Central memory CD8-positive, alpha-beta T cell (primary cell): ENCODE measurements around the gene TMEM150B.
A peak's percentile ranks its signal among the peaks of the same experiment; 100 is the strongest.

Experiments
- ATAC-seq: fragments of 150-1000 bp; cut with Tn5 transposase; replicated peaks from 2 replicates; pipeline ENCODE4 v1.10.0; 2022; ENCODE audit warnings: mild to moderate bottlenecking, moderate FRiP score, moderate number of reproducible peaks; ENCODE audit not compliant: poor library complexity, severe bottlenecking; ENCODE audit errors: extremely low read depth
- DNase-seq, 2 donors: peaks; one replicate each; pipeline ENCODE4 v3.0.0; 2021; ENCODE audit warnings: low spot score in 2 of 2
- H3K27ac Mint-ChIP-seq: one replicate; pipeline ENCODE4 v1.8.0; 2022; ENCODE audit warnings: low read depth, mild to moderate bottlenecking, moderate library complexity, mixed read lengths
- H3K27me3 Mint-ChIP-seq: one replicate; pipeline ENCODE4 v1.8.0; 2022; ENCODE audit warnings: mixed read lengths
- H3K36me3 Mint-ChIP-seq: one replicate; pipeline ENCODE4 v1.8.0; 2022; ENCODE audit warnings: mild to moderate bottlenecking, moderate library complexity, mixed read lengths; ENCODE audit not compliant: insufficient read depth
- H3K4me1 Mint-ChIP-seq: one replicate; pipeline ENCODE4 v1.8.0; 2022; ENCODE audit warnings: mixed read lengths
- H3K4me3 Mint-ChIP-seq: one replicate; pipeline ENCODE4 v1.8.0; 2022; ENCODE audit warnings: mild to moderate bottlenecking, moderate library complexity, mixed read lengths
- H3K9me3 Mint-ChIP-seq: one replicate; pipeline ENCODE4 v1.8.0; 2022; ENCODE audit warnings: mixed read lengths

The TMEM150B gene, protein sequence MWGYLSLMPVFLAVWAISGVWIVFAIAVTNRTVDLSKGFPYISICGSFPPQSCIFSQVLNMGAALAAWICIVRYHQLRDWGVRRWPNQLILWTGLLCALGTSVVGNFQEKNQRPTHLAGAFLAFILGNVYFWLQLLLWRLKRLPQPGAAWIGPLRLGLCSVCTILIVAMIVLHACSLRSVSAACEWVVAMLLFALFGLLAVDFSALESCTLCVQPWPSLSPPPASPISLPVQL

DNA sequence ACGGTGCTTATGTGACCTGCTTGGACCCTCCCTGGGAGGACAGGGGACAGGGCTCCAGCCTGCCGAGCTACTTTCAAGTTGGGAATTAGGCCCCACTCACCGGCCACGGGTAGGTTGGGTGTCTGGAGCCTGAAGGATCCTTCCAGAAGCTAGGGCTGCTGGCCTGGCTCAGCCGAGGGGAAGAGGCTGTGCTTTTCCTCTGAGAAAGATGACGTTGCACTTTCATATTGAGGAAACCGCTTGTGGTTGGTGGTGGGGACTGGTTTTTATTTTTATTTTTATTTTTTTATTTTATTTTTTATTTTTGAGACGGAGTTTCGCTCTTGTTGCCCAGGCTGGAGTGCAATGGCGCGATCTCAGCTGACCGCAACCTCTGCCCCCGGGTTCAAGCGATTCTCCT, at the start of gene TMEM150B:
TSS of gene TMEM150B (minus strand) at position 170 of the 400 bp plus-strand sequence. CDS start 4,305 bp downstream, outside the sequence.
- Mint-ChIP-seq H3K9me3 (no peaks in the 10 kb centered on the region), H3K4me1 (no peaks in the 10 kb centered on the region), H3K36me3 (peaks cover 1% of the 10 kb centered on the region), H3K27me3 (peaks cover 33% of the 10 kb centered on the region), H3K4me3 (no peak within 1 kb of the TSS), H3K27ac (no peak within 1 kb of the TSS)
- DNase-seq (no peak), ATAC-seq (no peak)

DNA sequence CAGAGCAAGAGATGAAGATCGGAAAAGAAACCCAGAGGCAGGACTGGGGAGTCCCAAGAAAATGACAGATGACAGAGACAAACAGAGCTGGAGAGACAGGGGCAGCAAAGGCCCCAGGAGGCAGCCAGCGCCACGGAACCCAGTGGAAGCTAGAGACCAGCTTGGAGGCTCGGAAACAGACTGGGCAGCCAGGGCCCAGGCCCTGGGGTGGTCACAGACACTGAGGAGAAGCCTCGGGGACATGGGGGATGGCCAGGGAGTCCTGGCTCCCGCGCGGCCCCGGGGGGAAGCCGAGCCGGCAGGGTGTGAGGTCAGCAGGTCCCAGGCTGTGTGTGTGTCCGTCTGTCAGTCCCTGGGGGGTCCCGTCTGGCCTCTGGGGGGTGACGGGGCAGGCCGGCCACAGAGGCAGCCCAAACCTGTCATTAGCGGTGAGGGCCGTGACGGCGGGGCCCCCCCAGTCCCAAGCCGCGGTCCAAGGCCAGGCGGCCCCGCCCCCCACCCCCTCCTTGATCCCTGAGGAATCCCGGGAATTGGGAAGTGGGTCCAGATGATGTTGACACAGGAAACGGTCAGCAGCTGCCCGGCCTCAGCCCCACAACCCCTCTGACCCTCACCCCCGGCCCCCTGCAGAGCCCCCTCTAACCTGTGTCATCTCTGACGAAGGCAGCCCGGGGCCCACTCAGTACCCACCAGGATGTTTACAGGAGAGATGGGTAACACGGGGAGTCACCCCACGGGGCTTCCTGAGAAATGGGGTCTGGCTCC, 49.0 kb upstream of the TMEM150B start:
- Mint-ChIP-seq H3K27ac (no peak overlapping the region), H3K4me1 (peaks cover 11% of the 10 kb centered on the region), H3K9me3 (no peaks in the 10 kb centered on the region), H3K36me3 (peaks cover 4% of the 10 kb centered on the region), H3K4me3 (no peak overlapping the region), H3K27me3 (peaks cover 56% of the 10 kb centered on the region)
- ATAC-seq = no peak
- no peak for DNase-seq

DNA sequence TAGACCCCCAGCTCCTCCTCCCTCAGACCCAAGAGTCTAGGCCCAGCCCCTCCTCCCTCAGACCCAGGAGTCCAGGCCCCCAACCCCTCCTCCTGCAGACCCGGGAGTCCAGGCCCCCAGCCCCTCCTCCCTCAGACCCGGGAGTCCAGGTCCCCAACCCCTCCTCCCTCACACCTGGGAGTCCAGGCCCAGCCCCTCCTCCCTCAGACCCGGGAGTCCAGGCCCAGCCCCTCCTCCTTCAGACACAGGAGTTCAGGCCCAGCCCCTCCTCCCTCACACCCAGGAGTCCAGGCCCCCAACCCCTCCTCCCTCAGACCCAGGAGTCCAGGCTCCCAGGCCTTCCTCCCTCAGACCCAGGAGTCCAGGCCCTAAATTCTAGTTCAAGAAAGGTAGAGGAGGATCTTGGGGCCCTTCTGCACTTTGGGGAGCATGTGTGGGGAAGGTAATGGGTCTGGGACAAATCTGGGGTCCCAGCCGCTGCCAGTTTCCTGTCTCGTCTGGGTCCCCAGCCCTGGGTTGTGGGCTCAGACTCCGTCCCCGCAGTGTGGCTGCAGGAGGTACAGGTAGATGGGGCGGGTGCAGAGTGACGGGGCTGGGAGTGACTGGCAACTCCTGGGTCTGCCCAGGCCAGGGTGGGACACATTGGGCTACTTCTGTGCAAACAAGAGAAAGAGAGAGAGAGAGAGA, 48.3 kb upstream of the TMEM150B start:
- ATAC-seq = no peak
- Mint-ChIP-seq H3K36me3 (peaks cover 4% of the 10 kb centered on the region), H3K9me3 (no peaks in the 10 kb centered on the region), H3K27ac (no peak overlapping the region), H3K4me1 (peaks cover 11% of the 10 kb centered on the region), H3K4me3 (no peak overlapping the region), H3K27me3 (peaks cover 56% of the 10 kb centered on the region)
- DNase-seq = no peak

DNA sequence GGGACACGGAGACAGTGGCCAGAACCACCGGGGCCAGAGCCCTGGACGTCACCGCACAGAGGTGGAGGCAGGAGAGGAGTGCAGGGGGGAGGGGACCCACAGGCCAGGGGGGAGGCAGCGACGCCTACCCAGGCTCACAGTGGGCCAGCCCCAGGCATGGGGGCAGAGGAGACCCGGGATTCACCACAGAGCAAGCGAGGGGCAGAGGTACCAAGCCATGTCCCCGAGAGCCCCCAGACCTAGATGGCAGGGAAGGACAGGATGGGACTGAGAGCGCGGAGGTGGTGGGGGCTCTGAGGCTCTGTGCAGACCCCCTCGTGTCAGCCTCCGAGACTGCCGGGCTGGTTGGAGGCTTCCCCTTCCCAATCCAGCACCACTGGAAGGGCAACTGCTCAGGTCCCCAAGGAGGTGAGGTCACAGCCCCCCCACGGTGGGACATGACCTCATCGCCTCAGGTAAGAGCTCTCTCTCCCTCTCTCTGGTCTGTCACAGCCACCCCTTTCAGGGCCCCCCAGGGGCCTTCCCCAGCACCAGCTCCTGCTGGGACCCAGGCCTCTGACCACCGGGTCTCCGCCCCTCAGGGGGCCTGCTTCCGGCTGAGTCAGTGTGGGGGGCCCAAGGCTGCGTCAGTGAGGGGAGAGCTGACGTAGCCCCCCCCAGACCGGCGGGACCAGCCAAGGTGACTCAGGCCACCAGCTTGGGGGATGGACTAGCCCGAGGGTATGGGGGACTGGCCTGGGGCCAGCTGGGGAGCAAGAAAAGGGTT, 47.4 kb upstream of the TMEM150B start:
- no peak overlapping the region for H3K27ac Mint-ChIP-seq
- H3K9me3 Mint-ChIP-seq = no peaks in the 10 kb centered on the region
- H3K36me3 Mint-ChIP-seq = peaks cover 4% of the 10 kb centered on the region
- DNase-seq = no peak
- H3K4me3 Mint-ChIP-seq = no peak overlapping the region
- peaks cover 11% of the 10 kb centered on the region for H3K4me1 Mint-ChIP-seq
- H3K27me3 Mint-ChIP-seq = peaks cover 56% of the 10 kb centered on the region
- ATAC-seq = no peak

DNA sequence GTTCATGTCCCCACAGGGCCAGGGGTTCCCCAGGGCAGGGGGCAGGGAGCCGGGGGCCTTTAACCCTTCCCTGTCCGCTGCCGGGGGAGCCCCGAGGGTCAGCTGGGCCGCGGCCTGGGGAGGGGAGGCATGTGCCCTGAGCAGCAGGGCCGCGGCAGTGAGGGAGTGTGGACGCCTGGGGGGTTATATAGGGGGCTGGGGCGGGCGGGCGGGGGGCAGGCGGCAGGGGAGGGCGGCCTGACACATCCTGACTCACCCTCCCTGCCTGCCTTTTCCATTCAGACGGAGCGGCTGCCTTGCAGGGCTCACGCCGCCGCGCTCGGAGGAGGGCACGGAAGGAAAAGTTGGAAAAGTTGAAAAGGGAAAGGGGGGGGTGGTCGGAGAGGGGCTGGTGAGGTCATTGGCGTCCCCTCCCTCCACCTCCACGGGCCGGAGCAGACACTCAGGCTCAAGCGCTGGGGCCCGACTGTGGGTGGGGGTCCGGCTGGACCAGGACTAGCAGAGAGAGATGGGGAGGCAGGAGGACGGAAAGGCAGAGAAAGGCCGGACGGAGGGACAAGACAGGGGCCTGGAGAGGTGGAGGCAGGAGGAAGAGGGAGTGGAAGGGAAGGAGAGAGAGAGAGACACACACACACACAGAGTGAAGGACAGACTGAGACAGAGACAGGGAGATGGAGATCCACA, 45.3 kb upstream of the TMEM150B start, which contains the start of gene IL11:
TSS of gene IL11 (minus strand) at position 159 of the 684 bp plus-strand sequence. CDS start at position 6, 153 bp downstream.
- H3K4me1 Mint-ChIP-seq = peaks cover 11% of the 10 kb centered on the region
- DNase-seq (no peak), ATAC-seq (no peak)
- peak within 1 kb of the TSS; percentile 75 for H3K4me3 Mint-ChIP-seq
- H3K36me3 Mint-ChIP-seq = peaks cover 4% of the 10 kb centered on the region
- no peak within 1 kb of the TSS for H3K27ac Mint-ChIP-seq
- peaks cover 65% of the 10 kb centered on the region for H3K27me3 Mint-ChIP-seq
- H3K9me3 Mint-ChIP-seq = no peaks in the 10 kb centered on the region

DNA sequence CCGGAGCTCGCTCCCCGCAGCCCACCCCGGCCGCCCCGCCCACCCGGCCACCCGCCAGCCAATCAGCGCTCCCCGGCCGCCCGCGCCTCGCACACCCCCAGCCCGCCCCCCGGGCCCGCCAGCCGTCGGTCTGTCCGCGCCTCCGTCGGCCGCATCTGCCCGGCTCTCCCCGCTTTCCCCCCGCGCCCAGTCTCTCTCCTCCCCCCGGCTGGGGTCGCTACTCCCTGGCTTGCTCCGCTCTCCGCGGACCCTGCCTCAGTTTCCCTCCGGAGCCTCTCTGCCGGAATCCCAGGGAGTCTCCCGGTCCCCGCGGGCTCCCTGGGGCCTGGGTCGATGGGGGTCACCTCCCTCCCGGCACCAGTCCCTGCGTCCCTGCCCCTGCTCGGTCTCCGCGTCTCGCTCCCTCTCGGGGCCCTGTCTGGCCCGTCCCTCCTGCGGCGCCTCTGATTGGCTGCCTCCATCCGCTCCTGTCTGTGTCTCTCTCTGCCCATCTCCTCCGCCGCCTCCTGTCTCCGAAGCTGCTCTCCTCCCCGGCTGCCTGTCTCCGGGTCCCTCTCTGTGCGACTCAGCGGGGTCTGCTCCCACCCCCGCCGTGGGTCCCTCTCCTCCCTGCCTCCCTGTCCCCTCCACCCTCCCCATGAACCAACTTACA, 44.6 kb upstream of the TMEM150B start:
- Mint-ChIP-seq H3K4me3 (peak overlapping the region; percentile 75), H3K27ac (no peak overlapping the region), H3K4me1 (peaks cover 11% of the 10 kb centered on the region), H3K27me3 (peaks cover 66% of the 10 kb centered on the region), H3K9me3 (no peaks in the 10 kb centered on the region), H3K36me3 (peaks cover 4% of the 10 kb centered on the region)
- DNase-seq = no peak
- ATAC-seq = peak; percentile 64

DNA sequence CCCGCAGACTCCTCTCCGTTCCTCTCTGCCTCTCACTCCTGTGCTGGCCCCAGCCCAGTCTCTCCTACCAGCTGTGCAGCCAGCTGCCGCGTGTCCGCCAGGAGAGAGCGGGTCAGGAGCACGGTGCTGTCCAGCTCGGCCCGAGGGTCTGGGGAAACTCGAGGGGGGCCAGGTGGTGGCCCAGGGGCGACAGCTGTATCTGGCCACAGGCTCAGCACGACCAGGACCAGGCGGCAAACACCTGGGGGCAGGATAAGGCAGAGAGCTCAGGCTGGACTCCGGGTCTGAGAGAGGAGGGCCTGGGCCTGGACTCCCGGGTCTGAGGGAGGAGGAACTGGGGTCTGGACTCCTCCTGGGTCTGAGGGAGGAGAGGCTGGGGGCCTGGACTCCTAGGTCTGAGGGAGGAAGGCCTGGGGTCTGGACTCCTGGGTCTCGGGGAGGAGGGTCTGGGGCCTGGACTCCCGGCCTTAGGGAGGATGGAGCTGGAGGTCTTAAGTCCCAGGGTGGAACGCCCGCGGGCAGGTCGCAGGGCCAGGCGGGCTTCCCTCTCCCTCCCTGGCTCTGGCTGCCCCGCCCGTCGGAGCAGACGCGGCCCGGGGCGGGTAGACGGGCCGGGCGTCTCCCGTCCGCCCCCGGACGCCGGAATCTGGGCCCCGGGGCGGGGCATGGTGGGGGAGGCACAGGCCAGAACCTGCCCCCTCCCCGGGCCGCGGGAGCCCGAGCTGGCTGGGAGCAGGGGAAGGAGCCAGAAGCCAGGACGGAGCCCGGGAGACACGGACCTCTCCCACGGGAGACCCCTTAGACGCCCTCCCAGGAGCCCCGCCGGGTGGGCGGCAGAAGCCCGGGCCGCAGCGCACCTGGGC, 43.8 kb upstream of the TMEM150B start:
- H3K9me3 Mint-ChIP-seq = no peaks in the 10 kb centered on the region
- peaks cover 10% of the 10 kb centered on the region for H3K4me1 Mint-ChIP-seq
- H3K36me3 Mint-ChIP-seq = peaks cover 4% of the 10 kb centered on the region
- ATAC-seq = peak; percentile 31
- H3K4me3 Mint-ChIP-seq = peak overlapping the region; percentile 53
- DNase-seq = no peak
- H3K27ac Mint-ChIP-seq = no peak overlapping the region
- H3K27me3 Mint-ChIP-seq = peaks cover 62% of the 10 kb centered on the region

DNA sequence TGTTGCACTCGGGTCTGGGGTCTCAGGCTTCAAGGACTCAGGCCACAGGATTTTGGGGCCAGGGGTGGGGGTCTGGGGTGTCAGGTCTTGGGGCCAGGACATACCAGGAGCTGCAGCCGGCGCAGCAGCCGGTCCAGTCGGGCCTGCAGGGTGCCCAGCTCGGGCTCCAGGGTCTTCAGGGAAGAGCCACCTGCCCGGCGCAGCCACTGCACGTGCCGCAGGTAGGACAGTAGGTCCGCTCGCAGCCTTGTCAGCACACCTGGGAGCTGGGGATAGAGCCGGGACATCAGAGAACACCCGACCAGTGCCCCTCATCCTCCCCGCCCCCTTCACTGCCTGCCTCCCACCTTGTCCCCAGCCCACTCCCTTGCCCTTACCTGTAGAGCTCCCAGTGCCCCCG, 43.0 kb upstream of the TMEM150B start:
- no peak overlapping the region for H3K27ac Mint-ChIP-seq
- peaks cover 4% of the 10 kb centered on the region for H3K36me3 Mint-ChIP-seq
- H3K9me3 Mint-ChIP-seq = no peaks in the 10 kb centered on the region
- H3K4me1 Mint-ChIP-seq = peaks cover 5% of the 10 kb centered on the region
- no peak for ATAC-seq
- H3K4me3 Mint-ChIP-seq = no peak overlapping the region
- DNase-seq = no peak
- peaks cover 54% of the 10 kb centered on the region for H3K27me3 Mint-ChIP-seq

DNA sequence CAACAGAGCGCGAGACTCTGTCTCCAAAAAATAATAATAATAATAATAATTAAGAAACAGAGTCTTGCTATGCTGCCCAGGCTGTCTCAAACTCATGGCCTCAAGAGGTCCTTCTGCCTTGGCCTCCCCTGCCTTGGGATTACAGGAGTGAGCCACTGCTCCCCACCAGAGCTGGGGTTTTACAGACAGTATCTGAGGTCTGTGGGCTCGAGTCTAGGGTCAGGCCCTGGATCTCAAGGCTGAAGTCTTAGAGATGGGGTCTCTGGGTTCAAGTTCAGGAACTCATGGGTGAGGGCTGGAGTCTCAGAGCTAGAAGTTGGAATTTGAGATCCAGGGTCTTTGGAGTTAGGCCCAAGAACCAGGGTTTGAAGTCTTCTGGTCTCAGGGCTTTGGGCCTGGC, 41.6 kb upstream of the TMEM150B start:
- no peak for DNase-seq
- H3K27me3 Mint-ChIP-seq = peaks cover 47% of the 10 kb centered on the region
- no peaks in the 10 kb centered on the region for H3K9me3 Mint-ChIP-seq
- no peak overlapping the region for H3K27ac Mint-ChIP-seq
- ATAC-seq = no peak
- peaks cover 5% of the 10 kb centered on the region for H3K4me1 Mint-ChIP-seq
- H3K36me3 Mint-ChIP-seq = peaks cover 2% of the 10 kb centered on the region
- H3K4me3 Mint-ChIP-seq = no peak overlapping the region

DNA sequence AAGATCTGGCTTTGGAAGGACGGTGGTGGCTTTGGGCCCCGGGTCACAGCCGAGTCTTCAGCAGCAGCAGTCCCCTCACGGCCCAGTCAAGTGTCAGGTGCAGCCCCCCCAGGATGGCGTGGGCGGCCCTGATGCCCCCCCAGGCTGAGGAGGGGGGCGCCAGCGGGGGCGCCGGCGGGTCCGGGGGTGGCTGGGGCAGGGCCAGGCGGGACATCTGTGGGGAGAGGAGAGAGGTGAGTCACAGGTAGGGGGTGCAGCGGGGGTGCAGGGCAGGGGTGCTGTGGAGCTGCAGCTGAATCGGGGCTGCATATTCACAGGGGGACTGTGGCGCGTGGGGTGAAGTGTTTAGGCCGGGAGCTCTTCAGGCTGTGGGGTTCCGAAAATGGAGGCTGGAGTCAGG, 40.8 kb upstream of the TMEM150B start:
- Mint-ChIP-seq H3K4me1 (peaks cover 5% of the 10 kb centered on the region), H3K36me3 (peaks cover 2% of the 10 kb centered on the region)
- no peak for ATAC-seq

DNA sequence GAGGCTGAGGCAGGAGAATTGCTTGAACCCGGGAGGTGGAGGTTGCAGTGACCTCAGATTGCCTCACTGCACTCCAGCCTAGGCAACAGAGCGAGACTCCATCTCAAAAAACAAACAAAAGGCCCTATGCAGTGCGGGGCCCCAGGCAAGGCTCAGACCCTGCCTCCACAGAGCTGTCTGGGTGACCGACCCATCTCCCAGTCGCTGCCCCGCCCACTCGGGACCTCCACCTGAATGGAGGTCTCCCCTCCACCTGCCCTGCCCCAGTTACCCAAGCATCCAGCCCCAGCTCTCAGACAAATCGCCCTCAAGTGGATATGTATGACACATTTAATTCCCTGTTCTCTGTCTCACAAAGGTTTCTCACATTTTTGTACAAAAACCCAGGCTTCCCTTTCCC, 40.1 kb upstream of the TMEM150B start:
- ATAC-seq (no peak), DNase-seq (no peak)
- Mint-ChIP-seq H3K27ac (no peak overlapping the region), H3K27me3 (peaks cover 31% of the 10 kb centered on the region), H3K4me3 (no peak overlapping the region), H3K36me3 (peaks cover 2% of the 10 kb centered on the region), H3K9me3 (no peaks in the 10 kb centered on the region), H3K4me1 (peaks cover 5% of the 10 kb centered on the region)

More for the DNA sequence above, 40.8 kb upstream of the TMEM150B start:
- H3K4me3 Mint-ChIP-seq = no peak overlapping the region
- H3K27me3 Mint-ChIP-seq = peaks cover 38% of the 10 kb centered on the region
- H3K27ac Mint-ChIP-seq = no peak overlapping the region
- no peak for DNase-seq
- no peaks in the 10 kb centered on the region for H3K9me3 Mint-ChIP-seq
